GM12878 (cell line): ENCODE data around the gene SS18. TPM values are rescaled to one million over a fixed set of nuclear protein-coding genes. Genes with fewer than 3 reads are reported as not detected.
A peak's percentile ranks its signal among the peaks of the same experiment; 100 is the strongest.

ENCODE experiments used
- ATAC-seq: fragments of 200-7000 bp; cut with Tn5 transposase; 3 replicates; pipeline ENCODE4 v1.9.1; 2020; ENCODE audit warnings: mild to moderate bottlenecking, moderate library complexity
- BruUV-seq: library from RNA; stranded (reverse); fragments of 400-500 nt; replicated peaks from 2 replicates; lab custom pipeline; 2021; lab: Mats Ljungman, UMichigan
- CTCF ChIA-PET: fragments of 300-600 bp; sonication (Branson Sonifier 250); formaldehyde crosslinking; extraction: SDS; loops from one replicate; lab custom pipeline; 2021; ENCODE audit warnings: inconsistent platforms; lab: Yijun Ruan, JAX
- POLR2A ChIA-PET: fragments of 350-600 bp; formaldehyde crosslinking; extraction: SDS; loops from one replicate; lab custom pipeline; 2021; ENCODE audit warnings: inconsistent platforms; lab: Charles Lee
- RAD21 ChIA-PET: fragments of 300-600 bp; sonication (Branson Sonifier 250); formaldehyde crosslinking; loops from one replicate; lab custom pipeline; 2023; ENCODE audit warnings: antibody characterized with exemption; ENCODE audit not compliant: unreplicated experiment; lab: Charles Lee
- SMC1A ChIA-PET: fragments of 300-600 bp; sonication (Branson Sonifier 250); formaldehyde crosslinking; loops from one replicate; lab custom pipeline; 2023; ENCODE audit not compliant: unreplicated experiment, uncharacterized antibody; lab: Charles Lee
- DNase-seq: peaks from one replicate; pipeline ENCODE4 v3.0.0-alpha.2; 2011; ENCODE audit warnings: low read depth, low spot score
- FAIRE-seq: peaks from 3 replicates; lab custom pipeline; 2011; peaks lifted over from hg19 to GRCh38; lab: Jason Lieb, UNC
- H2AFZ ChIP-seq: 2 replicates; pipeline ENCODE4 v1.6.0; 2011; ENCODE audit warnings: low read depth, low read length, control low read depth; ENCODE audit not compliant: control insufficient read depth
- H3K27ac ChIP-seq: 2 replicates; pipeline ENCODE4 v1.5.1; 2011; ENCODE audit warnings: control low read depth; ENCODE audit not compliant: control insufficient read depth, insufficient read depth
- H3K27me3 ChIP-seq, 2 experiments: replicated peaks in 1 of 2; 2 replicates each; pipeline versions ENCODE4 v1.6.0 to v1.6.1; 2011; ENCODE audit warnings: low read length in 1 of 2; ENCODE audit not compliant: control insufficient read depth in 2 of 2, insufficient read depth in 2 of 2
- H3K36me3 ChIP-seq, 2 experiments: 2 replicates each; pipeline ENCODE4 v1.5.1; 2011; ENCODE audit warnings: low read length in 1 of 2; ENCODE audit not compliant: control insufficient read depth in 2 of 2, insufficient read depth in 2 of 2
- H3K4me1 ChIP-seq: 2 replicates; pipeline ENCODE4 v1.6.1; 2011; ENCODE audit warnings: mild to moderate bottlenecking, low read length, moderate library complexity, mixed read lengths; ENCODE audit not compliant: control insufficient read depth, insufficient read depth
- H3K4me2 ChIP-seq: 2 replicates; pipeline ENCODE4 v1.6.0; 2011; ENCODE audit warnings: control low read depth; ENCODE audit not compliant: control insufficient read depth, insufficient read depth
- H3K4me3 ChIP-seq: fragments of 200-600 bp; sonication (generic); 2 replicates; pipeline ENCODE4 v1.5.1; 2016
- H3K79me2 ChIP-seq: 2 replicates; pipeline ENCODE4 v1.6.0; 2011; ENCODE audit warnings: low read length; ENCODE audit not compliant: control insufficient read depth, insufficient read depth
- H3K9ac ChIP-seq: 2 replicates; pipeline ENCODE4 v1.8.0; 2011; ENCODE audit warnings: low read length, control low read depth, mixed read lengths; ENCODE audit not compliant: control insufficient read depth, insufficient read depth
- H3K9me3 ChIP-seq: replicated peaks from 3 replicates; pipeline ENCODE4 v1.5.1; 2011; ENCODE audit warnings: mild to moderate bottlenecking, low read length; ENCODE audit not compliant: control insufficient read depth, insufficient read depth
- H4K20me1 ChIP-seq: 2 replicates; pipeline ENCODE4 v1.6.0; 2011; ENCODE audit not compliant: control insufficient read depth, insufficient read depth
- RAD21 ChIP-seq: IDR thresholded peaks from 2 replicates; pipeline ENCODE4 v1.6.1; 2011; ENCODE audit warnings: mild to moderate bottlenecking, low read depth, low read length, moderate library complexity; ENCODE audit not compliant: insufficient read depth
- SMC3 ChIP-seq: IDR thresholded peaks from 2 replicates; pipeline ENCODE4 v1.6.1; 2011; ENCODE audit warnings: low read length, improper control_type of control experiment, borderline replicate concordance
- ZNF24 ChIP-seq: fragments of 450-650 bp; IDR thresholded peaks from 2 replicates; pipeline ENCODE4 v1.6.1; 2017; ENCODE audit warnings: antibody characterized with exemption, mild to moderate bottlenecking
- WGBS: methylation state at CpG from one replicate; pipeline ENCODE4 v1.1.6; 2016; ENCODE audit warnings: low lambda C conversion rate; ENCODE audit not compliant: insufficient replicate concordance, insufficient coverage; ENCODE audit errors: missing lambda C conversion rate; 5-methylcytosine and 5-hydroxymethylcytosine counted together
- in situ Hi-C: fragments of 300-500 bp; cut with MboI; formaldehyde crosslinking; loops from 9 replicates; pipeline ENCODE4 v1.14.3; 2018; ENCODE audit warnings: mixed read lengths
- intact Hi-C: fragments of 100-400 bp; cut with micrococcal nuclease; formaldehyde crosslinking; loops from one replicate; pipeline ENCODE4 v1.14.2; 2022; ENCODE audit not compliant: unreplicated experiment
- polyA plus RNA-seq, 11 experiments: library from polyadenylated mRNA; depleted of rRNA in 4 of 11; unstranded in 6 of 11; stranded (reverse) in 5 of 11; fragments of >200 nt; fragmentation: Nextera tagmentation in 4 of 11; fragmentation: Illumina TruSeq in 1 of 11; extraction: Ambion mirVana in 4 of 11; extraction: Trizol in 1 of 11; gene quantifications; 1 replicate in 1 of 11; 2 replicates in 10 of 11; pipeline versions ENCODE4 v1.2.1 to v1.2.3, GENCODE V29; 2011 to 2016; ENCODE audit warnings: inconsistent platforms in 2 of 11, missing spikeins in 2 of 11, low read depth in 1 of 11
- total RNA-seq, 4 experiments: library from RNA; depleted of rRNA in 3 of 4; stranded (reverse); fragments of >200 nt in 3 of 4; fragmentation: Illumina TruSeq in 1 of 4; extraction: Trizol in 1 of 4; gene quantifications; 2 replicates each; pipeline versions ENCODE4 v1.2.1 to v1.2.3, GENCODE V29; 2013 to 2021
- TF ChIP-seq, protein P1 (sequence below), 3 experiments: IDR thresholded peaks in 2 of 3; conservative IDR thresholded peaks in 1 of 3; 2 replicates each; pipeline ENCODE4 v1.5.1; 2011; ENCODE audit warnings: low read depth in 3 of 3, low read length in 3 of 3, mild to moderate bottlenecking in 3 of 3, control low read depth in 2 of 3, moderate library complexity in 2 of 3, inconsistent platforms in 1 of 3, mixed read lengths in 1 of 3; ENCODE audit not compliant: control insufficient read depth in 2 of 3, insufficient read depth in 1 of 3; ENCODE audit errors: extremely low read depth in 1 of 3
- TF ChIP-seq, protein P2 (sequence below): fragments of 450-650 bp; IDR thresholded peaks from 2 replicates; pipeline ENCODE4 v1.6.1; 2017; ENCODE audit warnings: low read depth, mild to moderate bottlenecking, moderate library complexity

The SS18 gene
- total and polyA plus RNA-seq, 10 of the 15 experiments (the other 5 are each of a cell fraction or from before 2014, with no cell fraction given) = 16.6 to 153 (median 81.8) TPM

DNA sequence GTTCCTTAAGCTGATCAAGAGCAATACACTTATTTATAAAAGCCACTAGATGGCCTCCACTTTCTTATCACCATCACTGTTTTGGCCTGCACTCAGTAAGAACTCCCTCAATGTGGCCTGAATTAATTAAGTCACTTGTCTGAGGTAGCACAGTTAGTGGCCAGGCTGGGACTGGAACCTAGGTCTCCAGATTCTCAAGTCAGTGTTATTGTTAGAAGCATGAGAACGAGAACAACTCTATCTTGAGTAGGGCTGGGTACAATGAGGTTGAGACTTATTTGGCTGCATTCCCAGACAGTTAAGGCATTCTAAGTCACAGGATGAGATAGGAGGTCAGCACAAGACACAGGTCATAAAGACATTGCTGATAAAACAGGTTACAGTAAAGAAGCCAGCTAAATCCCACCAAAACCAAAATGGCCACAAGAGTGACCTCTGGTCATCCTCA lies 115.8 kb downstream of the SS18 start:
- TF ChIP-seq, protein P1, sequence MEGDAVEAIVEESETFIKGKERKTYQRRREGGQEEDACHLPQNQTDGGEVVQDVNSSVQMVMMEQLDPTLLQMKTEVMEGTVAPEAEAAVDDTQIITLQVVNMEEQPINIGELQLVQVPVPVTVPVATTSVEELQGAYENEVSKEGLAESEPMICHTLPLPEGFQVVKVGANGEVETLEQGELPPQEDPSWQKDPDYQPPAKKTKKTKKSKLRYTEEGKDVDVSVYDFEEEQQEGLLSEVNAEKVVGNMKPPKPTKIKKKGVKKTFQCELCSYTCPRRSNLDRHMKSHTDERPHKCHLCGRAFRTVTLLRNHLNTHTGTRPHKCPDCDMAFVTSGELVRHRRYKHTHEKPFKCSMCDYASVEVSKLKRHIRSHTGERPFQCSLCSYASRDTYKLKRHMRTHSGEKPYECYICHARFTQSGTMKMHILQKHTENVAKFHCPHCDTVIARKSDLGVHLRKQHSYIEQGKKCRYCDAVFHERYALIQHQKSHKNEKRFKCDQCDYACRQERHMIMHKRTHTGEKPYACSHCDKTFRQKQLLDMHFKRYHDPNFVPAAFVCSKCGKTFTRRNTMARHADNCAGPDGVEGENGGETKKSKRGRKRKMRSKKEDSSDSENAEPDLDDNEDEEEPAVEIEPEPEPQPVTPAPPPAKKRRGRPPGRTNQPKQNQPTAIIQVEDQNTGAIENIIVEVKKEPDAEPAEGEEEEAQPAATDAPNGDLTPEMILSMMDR (IDR thresholded peaks at IDR 0.05 in 2 of 3, conservative IDR thresholded peaks at IDR 0.05 in 1 of 3; ENCODE audit: control insufficient read depth in 2 of 3, extremely low read depth in 1 of 3, insufficient read depth in 1 of 3, low read depth in 3 of 3, low read length in 3 of 3) = peak in 2 of 3 experiments; percentile 6 to 22; a peak in 1 of 6 replicates
- TF ChIP-seq ZNF24 (no peak), SMC3 (0 out of 2 replicates have a peak, but pooled peaks have one; percentile 5), RAD21 (peak; percentile 44)
- TF ChIP-seq, protein P2, sequence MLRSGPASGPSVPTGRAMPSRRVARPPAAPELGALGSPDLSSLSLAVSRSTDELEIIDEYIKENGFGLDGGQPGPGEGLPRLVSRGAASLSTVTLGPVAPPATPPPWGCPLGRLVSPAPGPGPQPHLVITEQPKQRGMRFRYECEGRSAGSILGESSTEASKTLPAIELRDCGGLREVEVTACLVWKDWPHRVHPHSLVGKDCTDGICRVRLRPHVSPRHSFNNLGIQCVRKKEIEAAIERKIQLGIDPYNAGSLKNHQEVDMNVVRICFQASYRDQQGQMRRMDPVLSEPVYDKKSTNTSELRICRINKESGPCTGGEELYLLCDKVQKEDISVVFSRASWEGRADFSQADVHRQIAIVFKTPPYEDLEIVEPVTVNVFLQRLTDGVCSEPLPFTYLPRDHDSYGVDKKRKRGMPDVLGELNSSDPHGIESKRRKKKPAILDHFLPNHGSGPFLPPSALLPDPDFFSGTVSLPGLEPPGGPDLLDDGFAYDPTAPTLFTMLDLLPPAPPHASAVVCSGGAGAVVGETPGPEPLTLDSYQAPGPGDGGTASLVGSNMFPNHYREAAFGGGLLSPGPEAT = no peak
- ChIA-PET RAD21 (no interaction called here), SMC1A (no interaction called here), CTCF (interaction anchor here (1.0 kb wide), 1 partner anchor 18 kb away, joined by 3 read pairs; no protein-coding TSS in a partner anchor), POLR2A (no interaction called here)
- no peaks in the 10 kb centered on the region; the same call in 2 of the 3 replicates for H3K9me3 ChIP-seq
- no peaks in the 10 kb centered on the region for H3K36me3 ChIP-seq
- H3K4me1 ChIP-seq = peaks cover 23% of the 10 kb centered on the region
- H3K4me3 ChIP-seq = no peak overlapping the region
- H3K4me2 ChIP-seq = no peak overlapping the region
- H3K27ac ChIP-seq = no peak overlapping the region
- in situ Hi-C loops (no loop called here), intact Hi-C loops (no loop called here)
- no peak for DNase-seq
- peak; percentile 57 for ATAC-seq
- H3K9ac ChIP-seq = no peak overlapping the region
- no peak overlapping the region for H2AFZ ChIP-seq
- no peaks in the 10 kb centered on the region for H4K20me1 ChIP-seq
- WGBS = 88% methylated on average over 1 of the region's 1 CpG
- H3K79me2 ChIP-seq = no peaks in the 10 kb centered on the region
- no peaks in the 10 kb centered on the region for H3K27me3 ChIP-seq
- BruUV-seq = no TSS peak
- no peak for FAIRE-seq

Other genes with a start within 250 kb of the SS18 start
- not detected in 2 replicates for gene PSMA8, start 43.3 kb upstream of the SS18 start, total RNA-seq (2014; rRNA removed)
- gene PSMA8, start 43.3 kb upstream of the SS18 start, total RNA-seq (2014; rRNA removed; fragmentation: Illumina TruSeq; extraction: Trizol) = not detected in 2 replicates
- not detected in 2 replicates for gene PSMA8, start 43.3 kb upstream of the SS18 start, total RNA-seq (2021)
- gene PSMA8, start 43.3 kb upstream of the SS18 start, polyA plus RNA-seq (2011; rRNA removed) = 0.13 and 0.15 TPM in 2 replicates
- gene PSMA8, start 43.3 kb upstream of the SS18 start, polyA plus RNA-seq (2014; fragmentation: Illumina TruSeq; extraction: Trizol) = 0.07 TPM in 1 of 2 replicates, not detected in the other
- under 1 TPM; 0.07 to 0.11 TPM for gene PSMA8, start 43.3 kb upstream of the SS18 start, polyA plus RNA-seq (2014; fragmentation: Nextera tagmentation; extraction: Ambion mirVana)
- gene PSMA8, start 43.3 kb upstream of the SS18 start, polyA plus RNA-seq (2014; rRNA removed) = not detected in 2 replicates
- gene PSMA8, start 43.3 kb upstream of the SS18 start, polyA plus RNA-seq (2016; fragmentation: Nextera tagmentation; extraction: Ambion mirVana) = not detected
- 13.8 and 15.2 TPM in 2 replicates for gene TAF4B, start 135.8 kb upstream of the SS18 start, total RNA-seq (2014; rRNA removed)
- 15.0 and 15.7 TPM in 2 replicates for gene TAF4B, start 135.8 kb upstream of the SS18 start, total RNA-seq (2014; rRNA removed; fragmentation: Illumina TruSeq; extraction: Trizol)
- 11.4 and 12.3 TPM in 2 replicates for gene TAF4B, start 135.8 kb upstream of the SS18 start, total RNA-seq (2021)
- 14.3 and 18.5 TPM in 2 replicates for gene TAF4B, start 135.8 kb upstream of the SS18 start, polyA plus RNA-seq (2011; rRNA removed)
- 12.8 and 16.6 TPM in 2 replicates for gene TAF4B, start 135.8 kb upstream of the SS18 start, polyA plus RNA-seq (2014; fragmentation: Illumina TruSeq; extraction: Trizol)
- 1 to 10 TPM; 2.3 to 4.4 TPM for gene TAF4B, start 135.8 kb upstream of the SS18 start, polyA plus RNA-seq (2014; fragmentation: Nextera tagmentation; extraction: Ambion mirVana)
- gene TAF4B, start 135.8 kb upstream of the SS18 start, polyA plus RNA-seq (2014; rRNA removed) = 7.7 and 8.4 TPM in 2 replicates
- 10 to 100 TPM; 12.0 TPM for gene TAF4B, start 135.8 kb upstream of the SS18 start, polyA plus RNA-seq (2016; fragmentation: Nextera tagmentation; extraction: Ambion mirVana)